GM21825 (cell line): ENCODE measurements around the gene PLEKHG5.
"Not testable (repeated sequence)": the region's sequence is repeated elsewhere in the genome, so short reads cannot be mapped to it uniquely, and the experiment has no call there.

Source experiments
- ATAC-seq: cut with Tn5 transposase; IDR thresholded peaks from one replicate; pipeline ENCODE4 v1.9.1; 2021; ENCODE audit warnings: mild to moderate bottlenecking, moderate library complexity; ENCODE audit not compliant: unreplicated experiment

Gene PLEKHG5

DNA sequence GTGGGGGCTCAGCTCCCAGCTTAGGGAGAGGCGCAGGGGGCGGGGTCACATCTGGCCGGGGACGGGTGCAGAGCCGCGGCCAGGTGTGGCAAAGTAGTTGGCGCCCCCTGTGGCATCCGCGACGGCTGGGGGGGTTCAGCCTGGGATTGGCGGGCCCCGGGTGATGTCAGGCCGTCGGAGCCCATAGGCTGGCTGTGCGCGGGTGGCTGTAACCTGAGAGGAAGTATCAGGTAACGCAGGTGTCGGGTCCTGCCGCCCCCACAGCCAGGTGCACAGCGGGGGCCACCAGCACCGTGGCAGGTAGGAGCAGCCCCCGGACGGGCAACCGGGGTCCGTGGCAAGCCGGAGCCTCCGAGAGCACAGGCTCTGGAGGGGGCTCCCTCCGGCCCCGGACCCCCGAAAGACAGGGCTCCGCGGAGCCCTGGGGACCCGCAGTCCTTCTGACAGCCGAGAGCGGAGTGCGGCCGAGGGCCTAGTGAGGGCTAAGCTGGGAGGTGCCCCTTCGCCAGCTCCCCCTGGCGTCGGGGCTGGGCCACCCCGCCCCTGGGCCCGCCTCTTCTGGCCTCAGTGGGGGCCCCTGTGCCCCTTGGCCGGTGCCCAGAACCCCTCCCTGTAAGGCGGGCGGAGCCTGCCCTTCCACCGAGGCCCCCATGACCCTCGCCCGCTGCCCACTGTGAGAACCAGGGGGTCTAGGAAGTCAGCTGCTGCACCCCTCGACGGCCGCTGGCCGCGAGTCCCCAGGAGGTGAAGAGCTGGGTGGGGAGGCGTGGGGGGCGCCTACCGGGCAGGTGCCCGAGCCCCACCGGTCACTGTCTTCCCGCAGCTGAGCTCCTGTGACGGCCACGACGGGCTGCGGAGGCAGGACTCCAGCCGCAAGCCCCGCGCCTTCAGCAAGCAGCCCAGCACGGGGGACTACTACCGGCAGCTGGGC lies 43.4 kb downstream of the PLEKHG5 start:
- no peak for ATAC-seq

- no peak for ATAC-seq
Measured at GRCh38 chr1:6447016-6447817, 44.2 kb downstream of the PLEKHG5 start.

GRCh38 chr1:6446665-6447015 lies 44.8 kb downstream of the PLEKHG5 start:
- no peak for ATAC-seq

DNA sequence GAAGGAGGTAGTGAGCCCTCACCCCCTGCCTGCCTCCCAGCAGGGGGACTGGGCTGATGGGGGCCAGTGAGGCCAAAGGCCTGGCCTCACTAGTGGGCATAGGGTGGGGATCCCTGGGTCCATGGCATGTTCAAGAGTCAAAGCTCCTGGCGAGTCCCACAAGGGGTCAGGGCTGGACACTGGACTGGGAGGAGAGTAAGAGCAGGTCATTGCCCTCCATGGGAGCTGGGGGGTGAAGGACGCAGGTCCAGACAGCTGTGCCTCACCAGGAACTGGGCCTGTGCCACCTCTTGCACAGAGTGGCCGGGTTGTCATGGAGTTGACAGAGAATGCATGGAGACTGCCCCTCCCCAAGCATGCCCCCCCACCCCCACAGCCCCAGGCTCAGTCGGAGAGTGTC lies 45.5 kb downstream of the PLEKHG5 start:
- ATAC-seq, result not testable (repeated sequence)

DNA sequence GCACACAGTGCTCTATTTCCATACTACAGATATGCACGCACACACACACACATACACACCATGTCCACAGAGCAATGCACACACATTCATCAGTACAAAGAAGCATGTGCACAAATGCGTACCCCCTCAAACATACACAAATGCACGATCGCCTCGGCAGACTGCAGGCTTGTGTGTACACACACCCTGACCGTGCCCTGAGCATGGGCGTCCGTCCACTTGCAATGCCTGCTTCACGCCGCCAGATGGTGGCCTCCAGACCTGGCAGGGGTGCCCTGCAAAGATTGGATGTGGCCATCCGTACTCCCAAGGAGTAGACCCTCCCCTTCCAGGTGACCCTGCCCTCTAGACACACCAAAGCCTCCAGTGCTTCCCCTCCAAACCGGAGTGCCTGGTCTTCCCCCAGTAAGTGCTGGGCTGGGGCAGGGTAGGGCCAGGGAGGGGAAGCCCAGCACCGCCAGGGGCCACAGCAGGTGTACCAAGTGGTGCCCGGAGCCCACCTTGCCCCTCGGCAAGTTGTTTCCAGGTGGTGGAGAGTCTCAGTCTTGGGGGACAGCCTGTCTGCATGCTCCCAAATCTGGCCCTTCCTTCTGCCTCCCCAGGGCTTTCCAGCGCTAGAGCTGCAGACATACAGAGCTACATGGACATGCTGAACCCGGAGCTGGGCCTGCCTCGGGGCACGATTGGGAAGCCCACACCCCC lies 46.3 kb downstream of the PLEKHG5 start:
- ATAC-seq, result no peak

GRCh38 chr1:6444377-6444776 lies 47.1 kb downstream of the PLEKHG5 start:
- ATAC-seq, result no peak

DNA sequence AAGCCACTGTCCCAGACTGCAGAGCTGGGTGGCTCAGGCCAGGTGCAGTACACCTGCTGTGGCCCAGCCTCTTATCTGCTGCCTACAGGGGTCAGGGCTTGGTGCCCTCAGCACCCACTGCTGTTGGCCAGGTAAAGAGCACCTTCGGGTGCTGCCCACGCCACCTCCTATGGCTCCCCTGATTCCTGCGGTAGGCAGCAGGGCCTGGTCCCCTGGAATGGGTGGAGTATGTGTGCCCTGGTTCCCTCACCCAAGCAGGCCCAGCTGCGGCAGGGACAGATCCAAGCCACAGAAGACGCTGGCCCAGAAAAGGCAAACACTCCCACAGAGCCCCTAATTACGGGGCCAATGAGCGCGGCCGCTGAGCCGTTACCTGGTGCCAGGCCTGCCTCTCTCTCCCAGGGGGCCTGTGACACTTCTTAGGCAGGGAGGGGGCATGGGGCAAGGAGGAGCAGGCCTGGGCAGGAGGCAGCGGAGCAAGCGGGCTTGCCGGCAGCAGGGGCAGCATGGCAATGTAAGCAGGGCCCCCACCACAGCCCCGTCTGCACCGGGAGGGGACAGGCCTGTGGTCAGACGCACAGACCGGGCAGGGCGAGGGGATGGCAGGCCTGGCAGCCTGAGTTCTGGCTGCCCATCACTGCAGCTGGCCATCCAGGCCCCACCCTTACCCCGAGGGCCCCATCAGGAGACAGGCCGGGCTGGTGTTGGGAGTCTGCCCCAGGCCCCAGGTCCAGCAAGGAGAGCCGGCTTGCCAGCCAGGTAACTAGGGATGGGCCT lies 47.9 kb downstream of the PLEKHG5 start:
- ATAC-seq, result no peak

DNA sequence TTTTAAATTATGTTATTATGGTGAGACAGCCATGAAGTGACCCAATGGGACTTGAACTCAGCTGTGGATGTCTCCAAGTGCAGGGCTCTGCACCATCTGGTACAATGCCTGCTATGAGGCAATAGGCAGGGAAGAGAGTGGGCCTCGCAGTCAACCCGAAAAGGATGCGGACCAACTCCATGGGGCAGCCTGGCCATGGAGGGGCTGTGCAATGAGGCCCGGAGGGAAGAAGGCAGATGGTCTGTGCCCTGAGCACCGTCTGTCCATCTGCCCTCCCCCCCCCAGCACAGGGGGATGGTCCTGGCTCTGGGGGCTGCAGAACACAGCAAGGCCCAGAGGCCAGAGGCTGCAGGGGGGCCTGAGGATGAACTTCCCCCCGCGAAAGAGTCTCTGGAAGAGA lies 49.9 kb downstream of the PLEKHG5 start:
- no peak for ATAC-seq

DNA sequence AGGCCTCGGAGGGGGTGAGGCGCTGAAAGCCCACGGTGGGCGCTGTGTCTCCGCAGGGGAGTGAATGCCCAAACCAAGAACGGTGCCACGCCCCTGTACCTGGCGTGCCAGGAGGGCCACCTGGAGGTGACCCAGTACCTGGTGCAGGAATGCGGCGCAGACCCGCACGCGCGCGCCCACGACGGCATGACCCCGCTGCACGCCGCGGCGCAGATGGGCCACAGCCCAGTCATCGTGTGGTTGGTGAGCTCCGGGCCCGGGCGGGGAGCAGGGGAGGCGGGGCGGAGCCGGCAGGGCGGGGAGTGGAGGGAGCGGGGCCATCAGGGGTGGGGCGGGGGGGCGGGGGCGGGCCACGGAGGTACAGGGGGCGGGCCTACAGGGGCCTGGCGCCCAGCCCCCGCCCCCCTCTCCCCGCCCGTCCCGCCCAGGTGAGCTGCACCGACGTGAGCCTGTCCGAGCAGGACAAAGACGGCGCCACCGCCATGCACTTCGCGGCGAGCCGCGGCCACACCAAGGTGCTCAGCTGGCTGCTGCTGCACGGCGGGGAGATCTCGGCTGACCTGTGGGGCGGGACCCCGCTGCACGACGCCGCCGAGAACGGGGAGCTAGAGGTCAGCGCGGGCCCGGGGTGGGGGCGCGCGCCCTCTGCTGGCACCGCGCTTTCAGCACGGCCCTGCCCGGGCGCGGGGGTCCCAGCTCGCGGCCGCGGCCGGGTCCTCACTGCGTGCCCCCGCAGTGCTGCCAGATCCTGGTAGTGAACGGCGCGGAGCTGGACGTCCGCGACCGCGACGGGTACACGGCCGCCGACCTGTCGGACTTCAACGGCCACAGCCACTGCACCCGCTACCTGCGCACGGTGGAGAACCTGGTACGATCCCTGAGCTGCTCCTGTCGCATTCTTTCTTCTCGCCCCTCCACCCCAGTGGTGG lies 51.0 kb downstream of the PLEKHG5 start:
- no peak for ATAC-seq

GRCh38 chr1:6438047-6438525 lies 53.4 kb downstream of the PLEKHG5 start:
- ATAC-seq, result no peak

- ATAC-seq, result not testable (repeated sequence)
Measured at GRCh38 chr1:6437012-6437700, 54.3 kb downstream of the PLEKHG5 start.

GRCh38 chr1:6436277-6436676 lies 55.2 kb downstream of the PLEKHG5 start:
- not testable (repeated sequence) for ATAC-seq

GRCh38 chr1:6435547-6435946 lies 55.9 kb downstream of the PLEKHG5 start:
- no peak for ATAC-seq

DNA sequence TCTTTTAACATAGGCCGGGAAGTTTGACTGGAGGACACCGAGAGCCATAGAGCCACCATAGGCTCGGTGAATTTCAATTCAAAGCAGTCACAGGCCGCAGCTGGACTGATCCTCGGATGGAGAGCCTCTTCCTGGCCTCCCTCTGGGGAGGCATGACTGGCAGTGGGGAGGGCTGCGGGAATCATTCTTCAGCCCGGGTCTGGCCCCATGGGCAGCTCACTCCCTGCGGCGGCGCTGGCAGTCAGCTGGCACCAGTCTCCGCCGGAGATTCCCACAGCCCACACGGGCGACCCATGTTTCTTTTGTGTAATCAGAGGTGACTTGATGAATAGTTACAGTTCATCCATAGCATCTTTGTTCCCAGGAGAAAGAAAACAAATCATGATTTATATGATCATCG lies 56.3 kb downstream of the PLEKHG5 start:
- ATAC-seq, result no peak

GRCh38 chr1:6434186-6434585 lies 57.3 kb downstream of the PLEKHG5 start:
- no peak for ATAC-seq

- not testable (repeated sequence) for ATAC-seq
Measured at GRCh38 chr1:6431645-6432579, 59.6 kb downstream of the PLEKHG5 start.

- ATAC-seq, result not testable (repeated sequence)
Measured at GRCh38 chr1:6429660-6430411, 61.6 kb downstream of the PLEKHG5 start.
